ENCODE results near the gene ARID1B.

DNA sequence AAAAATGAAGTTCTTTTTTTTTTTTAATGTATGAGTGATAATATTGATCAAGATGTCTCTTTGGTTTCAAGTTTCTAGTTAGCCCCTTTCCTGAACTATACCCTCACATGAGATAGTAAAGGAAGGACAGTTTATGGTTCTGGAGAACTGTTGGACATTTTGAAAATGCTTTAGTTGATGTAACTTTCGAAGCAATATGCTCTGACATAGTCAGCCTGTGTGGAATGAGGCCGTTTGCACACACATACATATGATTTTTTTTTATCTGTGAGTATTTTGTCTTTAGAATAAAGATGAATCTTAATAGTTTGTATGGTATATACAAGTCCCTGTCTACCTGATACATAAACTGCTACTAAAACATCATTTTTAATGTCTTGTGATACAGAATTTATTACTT is 177.0 kb downstream of the ARID1B start:
- no peak for TF ChIP-seq EZH2 (IDR thresholded peaks at IDR 0.05; ENCODE audit: insufficient read depth, low read length)
- no peak for TF ChIP-seq CTCF (IDR thresholded peaks at IDR 0.05; ENCODE audit: insufficient read depth, low read depth, low read length)

All from astrocyte (in vitro differentiated cells and primary cell).